Activated CD8-positive, alpha-beta memory T cell treated with anti-CD3 and anti-CD28 coated beads, Interleukin-2, amount 50 U/mL, for 48 hours (primary cell): ENCODE data around the gene SALL3.

Experiments used
- DNase-seq: peaks from one replicate; pipeline ENCODE4 v3.0.0-alpha.2; 2020

Gene SALL3

GRCh38 chr18:79008356-79008940 is 28.8 kb downstream of the SALL3 start:
- DNase-seq = no peak

- no peak for DNase-seq
Measured at GRCh38 chr18:79010802-79011201, 31.2 kb downstream of the SALL3 start.

GRCh38 chr18:79011300-79011870 is 31.8 kb downstream of the SALL3 start:
- DNase-seq = no peak

GRCh38 chr18:79013869-79014268 is 34.3 kb downstream of the SALL3 start:
- no peak for DNase-seq

DNA sequence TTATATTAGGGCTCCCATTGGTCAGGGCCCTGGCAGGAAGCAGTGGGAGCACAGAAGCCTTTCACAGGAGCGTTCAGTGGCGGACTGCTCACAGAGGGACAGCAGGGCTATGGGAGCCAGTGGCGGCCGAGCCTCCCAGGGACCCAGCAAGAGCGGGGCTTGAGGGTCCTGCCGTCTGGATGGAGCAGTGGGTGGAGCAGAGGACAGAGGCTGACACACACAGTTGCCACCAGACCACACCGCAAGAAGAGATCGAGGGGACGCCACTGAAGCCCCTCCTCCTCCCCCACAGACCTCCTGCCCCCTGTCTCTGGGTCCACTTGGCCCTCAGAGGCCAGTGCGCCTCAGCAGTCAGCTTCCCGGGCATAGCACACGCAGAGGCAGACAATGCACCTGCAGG is 39.3 kb downstream of the SALL3 start:
- DNase-seq = no peak

- DNase-seq = no peak
Measured at GRCh38 chr18:79019881-79020280, 40.3 kb downstream of the SALL3 start.

- no peak for DNase-seq
Measured at GRCh38 chr18:79022603-79023002, 43.0 kb downstream of the SALL3 start.

DNA sequence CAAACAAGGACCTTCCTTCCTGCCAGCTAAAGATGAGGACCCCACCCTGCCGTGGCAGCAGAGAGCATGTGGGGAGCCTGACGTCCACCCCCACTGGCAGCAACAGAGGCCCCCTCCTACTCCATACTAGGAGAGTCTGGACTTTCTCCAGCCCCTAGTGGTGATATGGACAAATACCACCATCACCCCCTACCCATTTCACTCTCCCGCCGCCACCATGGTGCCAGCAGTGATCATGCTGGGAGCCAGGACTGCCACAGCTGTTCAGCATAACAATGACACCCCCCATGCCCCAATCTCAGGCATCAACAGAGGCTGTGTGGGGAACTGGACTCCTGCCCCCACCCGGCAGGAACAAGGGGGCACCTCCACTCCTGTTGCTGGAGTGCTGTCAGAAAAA is 46.9 kb downstream of the SALL3 start:
- DNase-seq = no peak

- DNase-seq = no peak
Measured at GRCh38 chr18:79030680-79031079, 51.1 kb downstream of the SALL3 start.

DNA sequence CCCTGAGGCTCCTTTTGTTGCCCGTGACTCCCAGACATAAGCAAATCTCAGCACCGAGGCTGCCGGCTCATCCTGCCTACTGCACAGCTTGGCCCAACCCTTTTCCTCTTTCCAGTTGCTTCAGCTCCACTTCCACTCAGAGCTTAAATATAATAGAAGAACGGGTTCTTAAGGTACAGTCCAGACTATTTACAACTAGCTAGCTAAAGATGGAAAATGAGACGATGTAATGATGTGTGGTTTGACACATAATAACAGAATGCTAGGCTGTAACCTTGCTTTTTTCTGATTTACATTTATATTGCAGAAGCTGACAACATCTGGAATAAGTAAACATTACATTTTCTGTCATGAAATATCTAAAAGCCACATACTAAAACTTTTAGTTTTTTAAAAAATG is 62.7 kb downstream of the SALL3 start:
- DNase-seq = no peak

DNA sequence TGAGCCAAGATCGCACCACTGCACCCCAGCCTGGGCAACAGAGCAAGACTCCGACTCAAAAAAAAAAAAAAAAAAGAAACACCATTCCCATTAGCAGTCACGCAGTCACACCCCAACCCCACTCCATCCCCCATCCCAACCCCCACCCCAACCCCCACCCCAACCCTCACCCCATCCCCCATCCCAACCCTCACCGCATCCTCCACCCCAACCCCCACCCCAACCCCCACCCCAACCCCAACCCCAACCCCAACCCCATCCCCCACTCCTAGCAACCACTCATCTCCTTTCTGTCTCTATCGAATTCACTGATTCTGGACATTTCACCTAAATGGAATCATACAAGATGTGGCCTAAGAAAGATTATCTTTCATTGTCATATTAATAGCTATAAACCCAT is 63.7 kb downstream of the SALL3 start:
- no peak for DNase-seq

- no peak for DNase-seq
Measured at GRCh38 chr18:79046522-79046921, 66.9 kb downstream of the SALL3 start.

- no peak for DNase-seq
Measured at GRCh38 chr18:79047556-79048244, 68.1 kb downstream of the SALL3 start.

DNA sequence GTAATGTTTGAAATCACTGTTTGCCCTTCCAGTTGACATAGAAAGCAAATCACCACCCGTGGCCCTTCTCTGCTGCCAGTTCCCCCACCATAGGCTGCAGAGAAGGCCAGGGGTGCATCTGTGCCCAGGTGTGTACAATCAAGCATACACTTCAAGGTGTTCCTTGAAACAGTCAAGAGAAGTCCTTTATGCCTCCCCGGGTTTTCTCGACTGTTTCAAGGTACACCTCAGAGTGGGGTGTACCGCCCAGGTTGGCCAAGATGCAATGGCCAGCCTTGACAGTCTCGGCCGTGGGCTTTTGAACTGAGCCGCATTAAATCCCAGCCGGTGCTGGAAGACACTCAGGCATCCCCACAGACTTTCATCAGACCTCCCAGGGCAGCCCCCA is 68.6 kb downstream of the SALL3 start:
- no peak for DNase-seq

- no peak for DNase-seq
Measured at GRCh38 chr18:79049506-79049905, 69.9 kb downstream of the SALL3 start.
